Common myeloid progenitor, CD34-positive (primary cell): ENCODE data around the gene TASP1.
"Not testable (repeated sequence)": the region's sequence is repeated elsewhere in the genome, so short reads cannot be mapped to it uniquely, and the experiment has no call there.

Experiments used
- CTCF ChIA-PET: fragments of 350-600 bp; sonication (Branson Sonifier 250); formaldehyde crosslinking; loops from one replicate; lab custom pipeline; 2021; ENCODE audit warnings: antibody characterized with exemption; lab: Charles Lee
- POLR2A ChIA-PET: fragments of 350-600 bp; sonication (Branson Sonifier 250); formaldehyde crosslinking; loops from one replicate; lab custom pipeline; 2021; ENCODE audit warnings: antibody characterized with exemption; lab: Charles Lee
- DNase-seq, 3 donors: peaks; one replicate each; pipeline versions ENCODE4 v3.0.0 to v3.0.0-alpha.2; 2013
- H3K27ac ChIP-seq, 2 experiments: 1 replicate in 1 of 2; 2 replicates in 1 of 2; pipeline ENCODE4 v1.7.0; 2013; ENCODE audit warnings: inconsistent platforms in 2 of 2, low read length in 2 of 2, mild to moderate bottlenecking in 2 of 2, low read depth in 1 of 2, moderate library complexity in 1 of 2; ENCODE audit not compliant: severe bottlenecking in 2 of 2, insufficient read depth in 1 of 2, poor library complexity in 1 of 2
- H3K27me3 ChIP-seq, 5 experiments: replicated peaks in 2 of 5; 1 replicate in 3 of 5; 2 replicates in 2 of 5; pipeline versions ENCODE4 v1.6.1 to v1.7.0; 2013; ENCODE audit warnings: low read length in 4 of 5, mild to moderate bottlenecking in 2 of 5, moderate library complexity in 2 of 5, inconsistent platforms in 1 of 5; ENCODE audit not compliant: insufficient read depth in 5 of 5, control insufficient read depth in 4 of 5
- H3K36me3 ChIP-seq, 4 experiments: 1 replicate in 2 of 4; 2 replicates in 2 of 4; pipeline versions ENCODE4 v1.6.1 to v1.7.0; 2013; ENCODE audit warnings: low read length in 3 of 4, control low read depth in 1 of 4, mild to moderate bottlenecking in 1 of 4; ENCODE audit not compliant: control insufficient read depth in 4 of 4, insufficient read depth in 4 of 4
- H3K4me1 ChIP-seq, 4 experiments: 1 replicate in 3 of 4; 2 replicates in 1 of 4; pipeline versions ENCODE4 v1.6.1 to v1.7.1; 2013; ENCODE audit warnings: low read length in 3 of 4, mild to moderate bottlenecking in 3 of 4, control low read depth in 1 of 4, inconsistent platforms in 1 of 4, moderate library complexity in 1 of 4; ENCODE audit not compliant: control insufficient read depth in 4 of 4, insufficient read depth in 4 of 4; ENCODE audit errors: control extremely low read depth in 1 of 4
- H3K4me3 ChIP-seq, 7 experiments: 1 replicate in 4 of 7; 2 replicates in 3 of 7; pipeline versions ENCODE4 v1.5.1 to v1.7.0; 2013; ENCODE audit warnings: mild to moderate bottlenecking in 7 of 7, low read length in 6 of 7, moderate library complexity in 6 of 7, inconsistent platforms in 2 of 7, low read depth in 2 of 7, control low read depth in 1 of 7; ENCODE audit not compliant: insufficient read depth in 4 of 7, control insufficient read depth in 1 of 7; ENCODE audit errors: extremely low read depth in 1 of 7
- H3K9me3 ChIP-seq, 5 experiments: 1 replicate in 4 of 5; 2 replicates in 1 of 5; pipeline versions ENCODE4 v1.6.1 to v1.7.1; 2013; ENCODE audit warnings: low read length in 4 of 5, mild to moderate bottlenecking in 2 of 5, inconsistent platforms in 1 of 5, low read depth in 1 of 5, moderate library complexity in 1 of 5; ENCODE audit not compliant: control insufficient read depth in 4 of 5, insufficient read depth in 2 of 5; ENCODE audit errors: control extremely low read depth in 1 of 5
- WGBS: methylation state at CpG from one replicate; pipeline ENCODE4 v1.1.5; 2013; ENCODE audit not compliant: insufficient coverage; 5-methylcytosine and 5-hydroxymethylcytosine counted together

Gene TASP1

GRCh38 chr20:13625304-13625979 lies 13.3 kb downstream of the TASP1 start:
- H3K27ac ChIP-seq, result no peak overlapping the region
- CTCF ChIA-PET, result interaction anchor here (0.5 kb wide), 1 partner anchor 114 kb away, joined by 3 read pairs; no protein-coding TSS in a partner anchor

DNA sequence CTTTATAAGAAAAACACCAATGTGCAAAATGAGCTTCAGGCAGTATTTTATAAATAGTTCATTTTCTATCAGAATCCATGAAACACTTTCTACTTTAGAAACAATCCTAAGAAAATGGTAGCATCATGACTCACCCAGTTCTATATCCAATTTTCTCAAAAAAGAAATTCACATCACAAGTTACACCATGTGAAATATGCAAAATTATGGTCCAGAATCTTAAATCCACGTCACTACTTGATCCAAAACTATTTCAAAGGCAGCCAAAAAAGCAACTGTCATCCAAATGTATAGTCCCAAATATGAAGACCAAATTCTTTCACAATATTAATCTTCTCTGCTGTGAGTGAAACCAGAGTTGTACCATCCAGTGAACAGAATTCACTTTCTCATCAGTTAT lies 19.3 kb downstream of the TASP1 start:
- WGBS, result no CpG with 5 or more reads among the region's 1 CpG
- H3K27me3 ChIP-seq, H3K9me3 ChIP-seq, CTCF ChIA-PET, DNase-seq, POLR2A ChIA-PET, H3K4me1 ChIP-seq, H3K36me3 ChIP-seq, H3K27ac ChIP-seq, H3K4me3 ChIP-seq: not testable (repeated sequence)

More at GRCh38 chr20:13625304-13625979, 13.3 kb downstream of the TASP1 start:
- DNase-seq, result no peak
- no peaks in the 10 kb centered on the region for H3K9me3 ChIP-seq
- no peak overlapping the region for H3K4me3 ChIP-seq
- 67% methylated on average over 5 of the region's 6 CpGs for WGBS
- no peaks in the 10 kb centered on the region for H3K27me3 ChIP-seq
- peaks cover 3 to 20% (median 8%) of the 10 kb centered on the region in 4 experiments for H3K36me3 ChIP-seq
- no peaks in the 10 kb centered on the region for H3K4me1 ChIP-seq
- POLR2A ChIA-PET, result no interaction called here

DNA sequence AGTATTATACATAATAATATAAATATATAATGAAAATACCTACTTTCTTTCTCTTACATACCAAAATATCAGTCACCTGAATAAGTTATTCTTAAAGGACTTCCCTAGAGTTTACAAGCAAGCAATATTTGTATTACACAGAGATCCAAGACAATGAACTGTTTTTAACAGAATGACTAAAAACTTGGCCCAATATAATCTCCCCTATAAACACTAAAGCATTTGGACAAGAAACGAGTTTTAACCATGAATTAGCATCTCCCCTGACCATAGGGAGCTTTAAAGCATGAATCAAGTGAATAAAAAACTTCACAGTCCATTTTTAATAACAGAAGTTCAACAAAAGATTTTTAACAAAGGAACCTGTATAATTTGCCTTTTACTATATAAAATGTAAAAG lies 20.3 kb downstream of the TASP1 start:
- CTCF ChIA-PET, result interaction anchor here (0.7 kb wide), 1 partner anchor 158 kb away, joined by 3 read pairs; no protein-coding TSS in a partner anchor
- H3K27me3 ChIP-seq, DNase-seq, H3K4me3 ChIP-seq, H3K36me3 ChIP-seq, POLR2A ChIA-PET, H3K27ac ChIP-seq, H3K4me1 ChIP-seq, H3K9me3 ChIP-seq: not testable (repeated sequence)
- WGBS, result no CpG with 5 or more reads among the region's 1 CpG

DNA sequence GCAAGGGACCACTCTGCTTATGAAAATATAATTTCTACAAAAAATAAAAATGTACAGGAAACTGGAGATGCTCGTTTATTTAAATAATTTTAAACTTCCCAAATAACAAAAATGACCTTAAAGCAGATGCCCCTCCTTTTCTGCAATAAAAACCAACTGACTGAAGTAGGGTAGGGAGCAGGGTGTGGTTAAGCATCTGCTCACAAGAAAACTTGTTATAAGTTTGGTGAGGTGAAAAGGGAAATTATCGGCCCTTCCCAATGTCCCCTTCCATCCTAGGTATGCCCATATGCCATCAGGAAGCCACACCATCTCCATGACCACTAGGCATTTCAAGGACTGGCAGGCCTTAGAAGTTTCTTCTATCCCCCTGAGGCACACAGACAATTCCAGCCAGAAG lies 21.1 kb downstream of the TASP1 start:
- H3K9me3 ChIP-seq, CTCF ChIA-PET, H3K4me3 ChIP-seq, H3K36me3 ChIP-seq, DNase-seq, H3K27me3 ChIP-seq, H3K4me1 ChIP-seq, H3K27ac ChIP-seq, POLR2A ChIA-PET: not testable (repeated sequence)
- no CpG with 5 or more reads among the region's 2 CpGs for WGBS

- DNase-seq, CTCF ChIA-PET, H3K4me3 ChIP-seq, H3K27me3 ChIP-seq, H3K9me3 ChIP-seq, H3K27ac ChIP-seq, H3K36me3 ChIP-seq, POLR2A ChIA-PET, H3K4me1 ChIP-seq: not testable (repeated sequence)
- no CpG with 5 or more reads among the region's 2 CpGs for WGBS
Measured at GRCh38 chr20:13616713-13617112, 22.0 kb downstream of the TASP1 start.

DNA sequence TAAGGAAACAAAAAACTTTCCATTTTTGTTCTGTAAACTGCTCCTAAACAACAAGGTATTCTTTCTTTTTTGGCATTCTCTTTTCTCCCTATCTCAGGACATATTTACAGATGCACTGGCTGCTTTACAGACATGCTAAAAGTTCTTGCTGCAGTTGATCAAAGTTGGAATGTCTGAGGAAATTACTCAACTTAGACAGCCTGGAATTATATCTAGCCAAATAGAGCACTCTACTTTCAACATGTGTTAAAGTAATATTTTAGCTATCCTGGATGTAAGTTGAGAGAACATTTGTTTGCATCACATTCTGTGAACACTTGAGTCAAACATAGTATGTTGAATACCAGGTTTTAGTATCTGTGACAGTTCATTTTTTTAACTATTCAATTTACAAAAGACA lies 24.8 kb downstream of the TASP1 start:
- ChIA-PET POLR2A (no interaction called here), CTCF (no interaction called here)
- Histone ChIP-seq H3K4me1 (no peaks in the 10 kb centered on the region), H3K9me3 (no peaks in the 10 kb centered on the region), H3K27ac (no peak overlapping the region), H3K27me3 (no peaks in the 10 kb centered on the region), H3K36me3 (peaks cover 0 to 6% (median 3%) of the 10 kb centered on the region in 4 experiments), H3K4me3 (no peak overlapping the region)
- DNase-seq, result no peak

GRCh38 chr20:13611611-13612125 lies 27.1 kb downstream of the TASP1 start:
- Histone ChIP-seq H3K27me3 (no peaks in the 10 kb centered on the region), H3K36me3 (peaks cover under 1 to 7% (median 5%) of the 10 kb centered on the region in 4 experiments), H3K9me3 (no peaks in the 10 kb centered on the region), H3K4me3 (no peak overlapping the region), H3K27ac (no peak overlapping the region), H3K4me1 (no peaks in the 10 kb centered on the region)
- CTCF ChIA-PET, result interaction anchor here (2.5 kb wide), 1 partner anchor 160 kb away, joined by 14 read pairs; no protein-coding TSS in a partner anchor
- POLR2A ChIA-PET, result no interaction called here
- no peak for DNase-seq
- 90% methylated on average over 1 of the region's 2 CpGs for WGBS
